ENCODE measurements around the gene CBLL1.

The CBLL1 gene

GRCh38 chr7:107809179-107809578 is 65.2 kb downstream of the CBLL1 start:
- in situ Hi-C loops (cut with MboI; ENCODE audit: low sequenced_read_pairs) = no loop called here

DNA sequence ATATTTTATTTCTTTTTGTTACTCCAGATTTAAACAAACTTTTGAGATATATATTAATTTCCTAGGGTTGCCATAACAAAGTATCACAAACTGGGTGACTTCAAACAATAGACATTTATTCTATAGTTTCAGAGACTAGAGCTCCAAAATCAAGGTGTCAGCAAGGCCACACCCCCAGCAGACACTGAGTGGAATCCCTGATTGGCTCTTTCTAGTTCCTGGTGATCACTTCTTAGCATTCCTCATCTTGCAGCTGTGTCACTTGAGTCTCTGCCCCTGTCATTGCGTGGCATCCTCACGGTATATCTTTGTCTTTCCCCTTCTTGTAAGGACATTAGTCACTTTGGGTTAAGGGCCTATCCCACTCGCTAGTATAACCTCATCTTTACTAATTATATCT is 66.7 kb downstream of the CBLL1 start:
- in situ Hi-C loops (cut with MboI; ENCODE audit: low sequenced_read_pairs) = no loop called here

Measured in HL-60/S4 treated with phorbol 12-myristate 13-acetate at 8.2 ng/mL for 4 days and 3 days (cell line).